T47D (cell line): ENCODE results near the gene KCNQ2.

Experiments used
- DNase-seq, 2 experiments: peaks; one replicate each; pipeline versions ENCODE4 v3.0.0 to v3.0.0-alpha.2; 2011 to 2012; ENCODE audit warnings: low read depth in 1 of 2, low spot score in 1 of 2
- JUND ChIP-seq: IDR thresholded peaks from 2 replicates; pipeline ENCODE4 v1.6.1; 2012; ENCODE audit warnings: low read depth
- in situ Hi-C: cut with HindIII; loops from 2 replicates; pipeline ENCODE4 v1.10.0; 2016; ENCODE audit warnings: low sequenced_read_pairs, low pct_unique_long_range_greater_than_20kb

The KCNQ2 gene

DNA sequence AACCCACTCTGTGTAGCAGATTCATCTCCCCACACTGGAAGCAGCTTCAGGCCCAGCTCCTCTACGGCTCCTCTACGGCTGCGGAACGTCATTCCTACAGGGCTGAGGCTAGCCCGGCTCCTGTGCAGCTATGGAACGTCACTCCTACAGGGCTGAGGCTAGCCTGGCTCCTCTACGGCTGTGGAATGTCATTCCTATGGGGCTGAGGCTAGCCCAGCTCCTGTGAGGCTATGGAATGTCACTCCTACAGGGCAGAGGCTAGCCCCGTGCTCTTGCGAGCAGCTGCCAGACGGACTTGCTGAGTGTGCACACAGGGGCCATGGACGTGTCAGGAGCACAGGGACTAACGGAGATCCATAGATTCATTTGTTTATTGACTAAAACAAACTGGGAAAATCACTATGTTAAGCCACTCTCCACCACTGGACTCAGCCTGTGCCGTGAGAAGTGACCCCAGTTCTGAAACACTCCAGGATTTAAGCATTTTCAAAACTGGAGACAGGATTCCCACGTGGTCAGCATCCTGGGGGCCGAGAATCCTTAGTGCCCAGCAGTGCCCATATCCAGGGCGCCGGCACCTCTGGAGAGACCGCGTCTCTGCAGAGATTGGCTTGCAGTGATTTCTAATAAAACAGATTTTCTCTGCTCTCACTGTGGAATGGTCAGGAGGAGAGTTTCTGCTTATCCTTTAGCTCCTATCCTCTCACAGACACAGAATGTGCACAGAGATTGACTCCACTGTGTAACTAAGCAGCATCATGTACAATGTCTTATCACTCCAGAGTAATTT is 5.0 kb downstream of the KCNQ2 start:
- in situ Hi-C loops: no loop called here
- no peak for DNase-seq
- TF ChIP-seq JUND: no peak

DNA sequence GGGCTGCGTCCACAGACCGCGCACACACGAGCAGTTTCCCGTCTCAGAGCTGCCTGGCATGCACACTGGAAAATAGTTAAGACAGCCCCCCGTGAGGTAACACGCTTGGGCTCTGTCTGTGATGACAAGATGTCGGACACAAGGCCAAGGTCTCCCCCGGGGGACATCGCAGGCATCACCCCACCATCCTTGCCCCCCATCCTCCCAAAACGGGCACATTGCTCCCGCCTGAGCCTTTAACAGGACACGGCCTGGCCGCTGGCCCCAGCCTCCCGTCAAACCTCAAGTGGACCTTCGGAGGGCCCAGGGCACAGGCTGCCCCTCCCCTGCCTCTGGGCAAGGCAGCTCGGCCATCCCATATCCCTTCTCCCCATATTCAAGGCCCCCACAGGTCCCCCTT is 5.6 kb downstream of the KCNQ2 start:
- in situ Hi-C loops: no loop called here
- DNase-seq: no peak
- TF ChIP-seq JUND: no peak

GRCh38 chr20:63466250-63466825 is 6.1 kb downstream of the KCNQ2 start:
- no peak for DNase-seq
- no peak for TF ChIP-seq JUND
- in situ Hi-C loops: no loop called here

DNA sequence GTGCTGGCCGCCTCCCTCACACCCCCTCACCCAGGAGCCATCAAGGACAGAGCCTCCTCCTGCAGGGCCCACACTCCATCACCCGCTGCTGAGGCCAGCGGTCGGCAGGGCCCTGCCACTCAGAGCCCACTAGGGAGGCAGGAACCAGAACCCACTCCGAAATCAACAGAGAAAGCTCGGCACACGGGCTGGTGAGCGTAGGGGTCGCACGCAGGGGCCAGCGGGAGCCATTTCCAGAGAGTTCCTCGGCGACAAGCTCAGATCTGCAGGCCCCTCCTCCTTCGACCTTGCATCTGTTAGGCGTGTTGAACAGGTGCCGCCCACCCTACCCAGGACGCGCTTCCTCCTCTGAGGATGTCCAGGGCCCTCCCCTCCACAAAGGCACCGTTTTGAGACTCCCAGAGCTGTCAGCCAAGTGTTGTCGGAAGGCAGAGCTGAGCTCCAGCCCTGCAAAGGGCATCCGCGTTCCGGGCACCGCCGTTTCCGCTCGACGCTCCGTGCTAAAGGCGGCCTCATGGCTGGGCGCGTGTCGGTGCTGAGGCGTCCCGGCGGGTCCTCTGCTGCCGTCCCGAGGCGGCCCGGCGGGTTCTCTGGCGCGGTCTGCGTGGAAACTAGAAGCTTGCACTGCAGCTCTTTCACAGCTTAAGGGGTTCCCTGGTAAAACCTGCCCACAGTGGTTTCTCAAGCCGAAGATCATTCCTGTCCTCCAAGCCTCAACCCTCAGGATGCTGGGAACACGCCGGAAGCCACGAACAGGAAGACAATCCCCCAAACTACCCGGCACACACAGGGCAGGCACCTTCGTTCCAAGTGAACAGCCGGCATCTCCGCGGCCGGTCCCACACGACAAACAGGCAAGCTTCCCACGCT is 6.8 kb downstream of the KCNQ2 start:
- no peak for TF ChIP-seq JUND
- in situ Hi-C loops: no loop called here
- no peak for DNase-seq

DNA sequence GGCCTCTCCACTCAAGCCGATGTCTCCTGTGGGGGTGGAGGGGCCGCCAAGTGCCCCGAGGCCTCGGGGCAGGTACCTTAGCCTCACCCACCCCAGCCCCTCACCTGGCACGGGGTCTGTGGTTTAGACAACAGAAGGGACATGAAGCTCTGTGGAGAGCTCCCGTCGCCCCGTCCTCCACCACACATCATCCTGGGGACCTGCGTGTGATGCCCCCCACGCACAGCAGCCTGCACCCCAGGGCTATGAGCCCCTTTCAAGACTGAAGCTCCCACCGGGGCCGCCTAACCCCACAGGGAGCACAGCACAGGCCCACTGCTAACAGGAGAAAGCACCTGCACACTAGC is 8.2 kb downstream of the KCNQ2 start:
- in situ Hi-C loops: no loop called here
- DNase-seq: no peak
- TF ChIP-seq JUND: no peak

GRCh38 chr20:63463400-63464288 is 8.8 kb downstream of the KCNQ2 start:
- no peak for DNase-seq
- in situ Hi-C loops: no loop called here

GRCh38 chr20:63462244-63462643 is 10.2 kb downstream of the KCNQ2 start:
- DNase-seq: no peak
- in situ Hi-C loops: no loop called here
- no peak for TF ChIP-seq JUND

More at GRCh38 chr20:63463400-63464288, 8.8 kb downstream of the KCNQ2 start:
- no peak for TF ChIP-seq JUND

DNA sequence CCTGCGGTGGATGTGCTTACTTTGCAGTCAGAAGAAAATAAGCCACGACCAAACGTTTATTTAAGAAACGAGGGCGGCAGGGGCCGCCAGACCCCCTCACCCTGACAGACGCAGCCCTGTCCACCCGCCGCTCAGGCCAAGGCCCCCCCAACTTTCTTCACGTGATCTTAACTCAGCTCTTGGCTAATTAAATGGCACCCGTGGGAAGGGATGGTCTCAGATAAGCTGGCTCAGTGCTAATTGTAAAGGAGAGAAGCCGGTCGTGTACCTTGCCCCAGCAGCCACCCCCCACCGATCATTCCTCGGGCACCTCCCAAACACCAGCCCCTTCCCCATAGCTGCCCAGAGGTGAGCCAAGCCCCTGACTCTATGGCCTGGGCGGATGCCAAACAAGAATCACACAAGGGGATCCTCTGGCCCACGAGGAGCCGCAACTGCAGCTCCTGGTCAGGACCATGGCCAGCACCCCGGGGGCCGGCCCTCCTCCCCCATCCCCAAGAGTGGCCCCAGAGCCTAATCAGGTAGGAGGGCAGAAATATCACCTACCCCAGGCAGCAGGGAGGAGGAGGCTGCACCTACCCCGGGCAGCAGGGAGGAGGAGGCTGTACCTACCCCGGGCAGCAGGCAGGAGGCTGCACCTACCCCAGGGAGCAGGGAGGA is 11.2 kb downstream of the KCNQ2 start:
- in situ Hi-C loops: no loop called here
- DNase-seq: peak; percentile 69 to 94
- TF ChIP-seq JUND: no peak

DNA sequence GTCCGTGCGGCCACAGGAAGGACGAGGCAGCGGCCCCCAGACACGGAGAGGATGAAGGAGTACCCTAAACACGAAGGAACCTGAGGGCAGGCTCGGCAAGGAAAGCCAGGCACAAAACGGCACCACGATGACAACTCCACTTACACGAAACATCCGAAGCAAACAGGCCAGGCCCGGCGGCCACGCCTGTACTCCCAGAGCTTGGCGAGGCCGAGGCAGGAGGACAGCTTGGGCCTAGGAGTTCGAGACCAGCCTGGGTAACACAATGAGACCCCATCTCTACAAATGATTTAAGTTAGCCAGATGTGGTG is 13.4 kb downstream of the KCNQ2 start:
- TF ChIP-seq JUND: no peak
- in situ Hi-C loops: no loop called here
- no peak for DNase-seq

- in situ Hi-C loops: no loop called here
- DNase-seq: no peak
- TF ChIP-seq JUND: no peak
Observed at GRCh38 chr20:63458170-63459069, 14.0 kb downstream of the KCNQ2 start.

DNA sequence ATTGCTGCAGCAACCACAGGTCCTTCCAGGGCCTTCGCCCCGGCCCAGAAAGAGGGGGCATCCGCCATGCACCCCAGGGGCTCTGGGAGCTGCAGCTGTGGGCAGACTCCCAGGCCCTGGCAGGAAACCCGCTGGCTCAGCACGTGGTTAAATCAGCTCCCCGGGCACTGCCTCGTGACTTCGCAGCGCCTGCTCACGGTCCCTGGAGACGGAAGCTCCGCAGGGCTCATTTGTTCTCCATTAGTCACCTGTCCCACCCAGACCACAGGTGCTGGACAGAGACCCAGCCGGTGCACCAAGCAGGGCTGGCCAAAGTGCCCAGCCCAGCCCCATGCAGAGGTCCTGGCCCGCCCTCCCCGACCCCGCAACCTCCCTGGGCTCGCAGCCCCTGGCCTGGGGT is 14.7 kb downstream of the KCNQ2 start:
- in situ Hi-C loops: no loop called here
- no peak for TF ChIP-seq JUND
- peak in 1 of 2 experiments; percentile 54 for DNase-seq
